H1 (cell line): ENCODE measurements around the gene ZNF722. TPM values are rescaled to one million over a fixed set of nuclear protein-coding genes. Genes with fewer than 3 reads are reported as not detected.
"Not testable (repeated sequence)": the region's sequence is repeated elsewhere in the genome, so short reads cannot be mapped to it uniquely, and the experiment has no call there.

Experiments
- CTCF ChIA-PET: fragments of 300-600 bp; sonication (Branson Sonifier 250); formaldehyde crosslinking; loops from one replicate; lab custom pipeline; 2021; ENCODE audit not compliant: partially characterized antibody; lab: Charles Lee
- POLR2A ChIA-PET: fragments of 300-600 bp; sonication (Branson Sonifier 250); formaldehyde crosslinking; loops from one replicate; lab custom pipeline; 2021; ENCODE audit warnings: inconsistent platforms; ENCODE audit not compliant: partially characterized antibody; lab: Charles Lee
- DNase-seq, 2 experiments: peaks; one replicate each; pipeline versions ENCODE4 v3.0.0 to v3.0.0-alpha.2; 2010 to 2022; ENCODE audit warnings: low spot score in 2 of 2, low read depth in 1 of 2, mixed read lengths in 1 of 2
- FAIRE-seq: peaks from 2 replicates; lab custom pipeline; 2011; peaks lifted over from hg19 to GRCh38; lab: Jason Lieb, UNC
- H2AFZ ChIP-seq: 2 replicates; pipeline ENCODE4 v1.8.1; 2012; ENCODE audit warnings: low read length, inconsistent platforms
- H2AK5ac ChIP-seq: 2 replicates; pipeline ENCODE4 v1.6.1; 2013; ENCODE audit warnings: low read depth, low read length
- H2BK120ac ChIP-seq: replicated peaks from 2 replicates; pipeline ENCODE3; 2013; ENCODE audit warnings: low read depth, low read length, inconsistent platforms
- H2BK12ac ChIP-seq: 2 replicates; pipeline ENCODE4 v1.6.1; 2013; ENCODE audit warnings: low read depth, low read length
- H2BK15ac ChIP-seq: 2 replicates; pipeline ENCODE4 v1.6.1; 2013; ENCODE audit warnings: low read length
- H2BK20ac ChIP-seq: 2 replicates; pipeline ENCODE4 v1.6.1; 2013; ENCODE audit warnings: low read length
- H2BK5ac ChIP-seq: 2 replicates; pipeline ENCODE4 v1.6.1; 2013; ENCODE audit warnings: low read depth, low read length
- H3K14ac ChIP-seq: 2 replicates; pipeline ENCODE4 v1.6.1; 2013; ENCODE audit warnings: inconsistent platforms; ENCODE audit not compliant: insufficient read length
- H3K18ac ChIP-seq: 2 replicates; pipeline ENCODE4 v1.6.1; 2013; ENCODE audit warnings: low read length; ENCODE audit errors: extremely low read depth
- H3K23ac ChIP-seq: 2 replicates; pipeline ENCODE4 v1.6.1; 2013; ENCODE audit warnings: inconsistent platforms; ENCODE audit not compliant: insufficient read length
- H3K23me2 ChIP-seq: 2 replicates; pipeline ENCODE4 v1.6.1; 2013; ENCODE audit warnings: low read depth, low read length
- H3K27ac ChIP-seq: 2 replicates; pipeline ENCODE4 v1.6.1; 2011; ENCODE audit warnings: low read depth, low read length, inconsistent platforms
- H3K27me3 ChIP-seq, 4 experiments: replicated peaks in 1 of 4; 1 replicate in 1 of 4; 2 replicates in 3 of 4; pipeline versions ENCODE4 v1.6.1 to v1.8.1; 2011 to 2013; ENCODE audit warnings: low read length in 3 of 4, mild to moderate bottlenecking in 3 of 4, inconsistent platforms in 2 of 4, mixed read lengths in 2 of 4, moderate library complexity in 1 of 4; ENCODE audit not compliant: control insufficient read depth in 3 of 4, insufficient read depth in 3 of 4; ENCODE audit errors: extremely low read depth in 1 of 4
- H3K36me3 ChIP-seq, 4 experiments: 2 replicates each; pipeline versions ENCODE4 v1.6.1 to v1.8.1; 2011 to 2013; ENCODE audit warnings: mild to moderate bottlenecking in 4 of 4, low read length in 3 of 4, moderate library complexity in 2 of 4, control low read depth in 1 of 4, inconsistent platforms in 1 of 4; ENCODE audit not compliant: insufficient read depth in 4 of 4, control insufficient read depth in 2 of 4
- H3K4ac ChIP-seq: replicated peaks from 2 replicates; pipeline ENCODE3; 2013; ENCODE audit warnings: low read length, low read depth, mixed read lengths, inconsistent platforms; ENCODE audit not compliant: insufficient read length
- H3K4me1 ChIP-seq, 4 experiments: replicated peaks in 1 of 4; 1 replicate in 1 of 4; 2 replicates in 3 of 4; pipeline versions ENCODE4 v1.6.1 to v1.8.1; 2011 to 2013; ENCODE audit warnings: low read length in 3 of 4, inconsistent platforms in 2 of 4, mixed read lengths in 1 of 4; ENCODE audit not compliant: insufficient read depth in 4 of 4, control insufficient read depth in 3 of 4
- H3K4me2 ChIP-seq, 2 experiments: 2 replicates each; pipeline versions ENCODE4 v1.6.1 to v1.8.1; 2011 to 2013; ENCODE audit warnings: low read depth in 2 of 2, low read length in 2 of 2, control low read depth in 1 of 2, inconsistent platforms in 1 of 2, mild to moderate bottlenecking in 1 of 2; ENCODE audit not compliant: insufficient read depth in 1 of 2
- H3K4me3 ChIP-seq, 4 experiments: fragments of 200-600, 300-600 bp in 1 of 4; sonication (generic), shearing (Covaris generic), sonication (Bioruptor Twin) in 1 of 4; 2 replicates each; pipeline versions ENCODE4 v1.5.1 to v1.8.1; 2011 to 2016; ENCODE audit warnings: low read length in 4 of 4, low read depth in 3 of 4, control low read depth in 2 of 4, inconsistent platforms in 2 of 4, mild to moderate bottlenecking in 2 of 4, mixed read lengths in 1 of 4, moderate library complexity in 1 of 4; ENCODE audit not compliant: insufficient read depth in 2 of 4; ENCODE audit errors: extremely low read depth in 1 of 4
- H3K56ac ChIP-seq: replicated peaks from 2 replicates; pipeline ENCODE3; 2013; ENCODE audit warnings: low read depth, mild to moderate bottlenecking, mixed read lengths, low read length, inconsistent platforms; ENCODE audit not compliant: insufficient read length
- H3K79me1 ChIP-seq: 2 replicates; pipeline ENCODE4 v1.6.1; 2013; ENCODE audit warnings: low read depth, low read length, control low read depth
- H3K79me2 ChIP-seq, 2 experiments: 2 replicates each; pipeline versions ENCODE4 v1.6.1 to v1.8.1; 2012 to 2013; ENCODE audit warnings: low read length in 2 of 2, mild to moderate bottlenecking in 2 of 2, inconsistent platforms in 1 of 2; ENCODE audit not compliant: insufficient read depth in 2 of 2, control insufficient read depth in 1 of 2
- H3K9ac ChIP-seq, 4 experiments: replicated peaks in 1 of 4; 1 replicate in 1 of 4; 2 replicates in 3 of 4; pipeline versions ENCODE4 v1.6.1 to v1.8.1; 2011 to 2013; ENCODE audit warnings: low read depth in 3 of 4, low read length in 3 of 4, control low read depth in 2 of 4, mild to moderate bottlenecking in 2 of 4, moderate library complexity in 2 of 4, inconsistent platforms in 1 of 4; ENCODE audit errors: extremely low read depth in 1 of 4
- H3K9me3 ChIP-seq, 2 experiments: 2 replicates each; pipeline versions ENCODE4 v1.6.1 to v1.8.1; 2012 to 2013; ENCODE audit warnings: mild to moderate bottlenecking in 2 of 2, moderate library complexity in 2 of 2, control low read depth in 1 of 2, inconsistent platforms in 1 of 2, low read depth in 1 of 2, low read length in 1 of 2, mixed read lengths in 1 of 2; ENCODE audit not compliant: insufficient read depth in 2 of 2
- H4K20me1 ChIP-seq, 2 experiments: replicated peaks in 1 of 2; 2 replicates each; pipeline versions ENCODE3 to v1.8.1; 2011 to 2013; ENCODE audit warnings: inconsistent platforms in 2 of 2, low read length in 2 of 2, mild to moderate bottlenecking in 1 of 2; ENCODE audit not compliant: insufficient read depth in 2 of 2, control insufficient read depth in 1 of 2
- H4K5ac ChIP-seq: 2 replicates; pipeline ENCODE4 v1.6.1; 2013; ENCODE audit warnings: low read length, low read depth, mixed read lengths, inconsistent platforms; ENCODE audit not compliant: insufficient read length
- H4K8ac ChIP-seq: 2 replicates; pipeline ENCODE4 v1.8.0; 2013; ENCODE audit warnings: mild to moderate bottlenecking, moderate library complexity, low read length, inconsistent platforms; ENCODE audit not compliant: insufficient read depth; ENCODE audit errors: extremely low read depth
- H4K91ac ChIP-seq: replicated peaks from 2 replicates; pipeline ENCODE3; 2013; ENCODE audit warnings: low read length, mixed read lengths, inconsistent platforms; ENCODE audit not compliant: insufficient read length
- ZNF274 ChIP-seq: IDR thresholded peaks from 2 replicates; pipeline ENCODE4 v1.7.0; 2012; ENCODE audit warnings: low read length, borderline replicate concordance; ENCODE audit errors: extremely low read depth
- WGBS, 2 experiments: shearing (Covaris generic) in 1 of 2; methylation state at CpG; one replicate each; pipeline versions ENCODE4 v1.1.6 to v1.1.7; 2013 to 2015; ENCODE audit warnings: low lambda C conversion rate in 2 of 2, mixed read lengths in 2 of 2, inconsistent platforms in 1 of 2, low coverage in 1 of 2, missing lambda C conversion rate in 1 of 2; ENCODE audit not compliant: insufficient replicate concordance in 2 of 2, insufficient coverage in 1 of 2, insufficient read length in 1 of 2; ENCODE audit errors: extremely low coverage in 1 of 2, missing lambda C conversion rate in 1 of 2; 5-methylcytosine and 5-hydroxymethylcytosine counted together
- polyA plus RNA-seq, 7 experiments: library from polyadenylated mRNA; depleted of rRNA in 3 of 7; stranded (reverse) in 5 of 7; unstranded in 2 of 7; fragments of >200 nt in 5 of 7; fragments of 200-250 nt in 2 of 7; gene quantifications; 1 replicate in 5 of 7; 2 replicates in 1 of 7; 4 replicates in 1 of 7; pipeline versions ENCODE4 v1.2.1 to v1.2.3, GENCODE V29; 2011 to 2013; ENCODE audit warnings: missing spikeins in 2 of 7, mixed read lengths in 2 of 7
- total RNA-seq: library from RNA; stranded (reverse); fragmentation: NEBNext Ultra II Directional; extraction: Animal tissue kit (Norgen Biotek cat#: 25700); gene quantifications from 2 replicates; pipeline ENCODE4 v1.2.1, GENCODE V29; 2021

Gene ZNF722
- total and polyA plus RNA-seq, 2 of the 8 experiments (the other 6 are each of a cell fraction or from before 2014, with no cell fraction given): not detected

GRCh38 chr7:64015496-64015895 is 16.8 kb downstream of the ZNF722 start:
- H2BK120ac ChIP-seq, H3K23me2 ChIP-seq, H4K8ac ChIP-seq, H3K23ac ChIP-seq, H3K4me2 ChIP-seq, H2BK15ac ChIP-seq, H3K14ac ChIP-seq, FAIRE-seq, H3K36me3 ChIP-seq, H3K4me1 ChIP-seq, H3K4me3 ChIP-seq, H3K79me2 ChIP-seq, H3K79me1 ChIP-seq, H4K20me1 ChIP-seq, H2AFZ ChIP-seq, DNase-seq, H4K91ac ChIP-seq, H3K27ac ChIP-seq, POLR2A ChIA-PET, H3K4ac ChIP-seq, H3K9ac ChIP-seq, H3K56ac ChIP-seq, H2AK5ac ChIP-seq, H4K5ac ChIP-seq, H2BK20ac ChIP-seq, CTCF ChIA-PET, H2BK12ac ChIP-seq, H3K18ac ChIP-seq, H2BK5ac ChIP-seq, H3K27me3 ChIP-seq: not testable (repeated sequence)
- peak; percentile 89 for TF ChIP-seq ZNF274
- peaks cover 16 to 38% of the 10 kb centered on the region in 2 experiments; a peak in 3 of 4 replicates for H3K9me3 ChIP-seq
- WGBS, 2 experiments: 88% methylated on average over 2 of the region's 2 CpGs; no CpG with 5 or more reads in 1 of the 2 experiments
